ENCODE results near the gene CYSRT1.
"Not testable (repeated sequence)": the region's sequence is repeated elsewhere in the genome, so short reads cannot be mapped to it uniquely, and the experiment has no call there.

The CYSRT1 gene

DNA sequence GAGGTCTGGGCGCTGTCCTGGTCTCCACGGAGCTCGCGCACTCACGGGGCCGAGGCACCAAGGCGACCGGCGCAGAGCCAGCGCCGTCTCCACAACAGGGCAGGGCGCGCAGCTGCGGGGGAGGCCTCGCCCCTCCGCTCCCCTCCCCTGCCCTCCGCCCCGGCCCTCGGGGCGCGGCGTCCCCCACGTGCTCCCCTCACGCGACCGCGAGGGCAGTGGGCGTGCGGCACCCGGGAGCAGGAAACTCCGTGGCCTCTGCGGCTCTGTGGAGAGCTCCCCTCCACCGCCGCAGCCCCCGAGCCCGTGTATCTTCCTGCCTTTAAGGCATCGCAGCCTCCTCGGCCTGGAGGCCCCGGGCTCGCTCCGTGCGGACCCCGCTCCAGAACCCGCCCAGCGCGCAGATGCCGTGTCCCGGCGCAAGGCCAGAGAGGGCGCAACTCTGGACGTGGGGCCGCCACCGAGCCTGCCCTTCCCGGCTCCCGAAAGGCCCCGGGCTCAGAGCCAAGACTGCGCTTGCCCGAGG is 15.4 kb downstream of the CYSRT1 start:
- no peak for DNase-seq

DNA sequence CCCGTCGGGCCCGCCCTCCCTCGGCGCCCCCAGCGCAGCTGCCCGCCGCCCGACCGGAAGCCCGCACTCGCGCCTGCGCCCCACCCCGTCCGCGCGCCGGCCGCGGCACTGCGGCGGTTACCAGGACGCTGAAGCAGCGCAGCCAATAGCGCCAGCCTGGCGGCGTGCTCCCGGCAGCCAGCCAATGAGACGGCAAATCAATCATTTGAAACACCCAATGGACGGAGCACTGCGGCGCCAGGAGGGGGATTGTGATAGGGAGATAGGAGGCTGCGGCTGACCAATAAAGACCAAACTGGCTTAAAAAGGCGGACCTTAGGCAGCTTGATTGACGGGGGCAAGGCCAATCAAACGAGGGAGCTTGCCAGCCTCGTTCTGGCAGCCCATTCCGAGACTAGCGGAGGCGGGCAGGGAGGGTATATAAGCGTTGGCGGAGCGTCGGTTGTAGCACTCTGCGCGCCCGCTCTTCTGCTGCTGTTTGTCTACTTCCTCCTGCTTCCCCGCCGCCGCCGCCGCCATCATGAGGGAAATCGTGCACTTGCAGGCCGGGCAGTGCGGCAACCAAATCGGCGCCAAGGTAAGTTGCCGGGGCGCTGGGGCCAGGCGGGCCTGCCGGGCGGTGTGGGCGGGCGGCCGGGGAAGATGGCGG is 16.0 kb downstream of the CYSRT1 start, which contains the start of gene TUBB4B:
TUBB4B (plus strand) TSS at position 447 of the 649 bp plus-strand sequence; CDS start at position 521, 74 bp downstream.
- no peak for DNase-seq

GRCh38 chr9:137241490-137242268 is 16.7 kb downstream of the CYSRT1 start:
- DNase-seq = no peak

- DNase-seq = no peak
Measured at GRCh38 chr9:137242269-137243203, 17.6 kb downstream of the CYSRT1 start.

DNA sequence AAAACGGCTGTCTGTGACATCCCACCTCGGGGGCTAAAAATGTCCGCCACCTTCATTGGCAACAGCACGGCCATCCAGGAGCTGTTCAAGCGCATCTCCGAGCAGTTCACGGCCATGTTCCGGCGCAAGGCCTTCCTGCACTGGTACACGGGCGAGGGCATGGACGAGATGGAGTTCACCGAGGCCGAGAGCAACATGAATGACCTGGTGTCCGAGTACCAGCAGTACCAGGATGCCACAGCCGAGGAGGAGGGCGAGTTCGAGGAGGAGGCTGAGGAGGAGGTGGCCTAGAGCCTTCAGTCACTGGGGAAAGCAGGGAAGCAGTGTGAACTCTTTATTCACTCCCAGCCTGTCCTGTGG is 18.3 kb downstream of the CYSRT1 start:
- DNase-seq = not testable (repeated sequence)

- DNase-seq = no peak
Measured at GRCh38 chr9:137243626-137244485, 18.9 kb downstream of the CYSRT1 start.

DNA sequence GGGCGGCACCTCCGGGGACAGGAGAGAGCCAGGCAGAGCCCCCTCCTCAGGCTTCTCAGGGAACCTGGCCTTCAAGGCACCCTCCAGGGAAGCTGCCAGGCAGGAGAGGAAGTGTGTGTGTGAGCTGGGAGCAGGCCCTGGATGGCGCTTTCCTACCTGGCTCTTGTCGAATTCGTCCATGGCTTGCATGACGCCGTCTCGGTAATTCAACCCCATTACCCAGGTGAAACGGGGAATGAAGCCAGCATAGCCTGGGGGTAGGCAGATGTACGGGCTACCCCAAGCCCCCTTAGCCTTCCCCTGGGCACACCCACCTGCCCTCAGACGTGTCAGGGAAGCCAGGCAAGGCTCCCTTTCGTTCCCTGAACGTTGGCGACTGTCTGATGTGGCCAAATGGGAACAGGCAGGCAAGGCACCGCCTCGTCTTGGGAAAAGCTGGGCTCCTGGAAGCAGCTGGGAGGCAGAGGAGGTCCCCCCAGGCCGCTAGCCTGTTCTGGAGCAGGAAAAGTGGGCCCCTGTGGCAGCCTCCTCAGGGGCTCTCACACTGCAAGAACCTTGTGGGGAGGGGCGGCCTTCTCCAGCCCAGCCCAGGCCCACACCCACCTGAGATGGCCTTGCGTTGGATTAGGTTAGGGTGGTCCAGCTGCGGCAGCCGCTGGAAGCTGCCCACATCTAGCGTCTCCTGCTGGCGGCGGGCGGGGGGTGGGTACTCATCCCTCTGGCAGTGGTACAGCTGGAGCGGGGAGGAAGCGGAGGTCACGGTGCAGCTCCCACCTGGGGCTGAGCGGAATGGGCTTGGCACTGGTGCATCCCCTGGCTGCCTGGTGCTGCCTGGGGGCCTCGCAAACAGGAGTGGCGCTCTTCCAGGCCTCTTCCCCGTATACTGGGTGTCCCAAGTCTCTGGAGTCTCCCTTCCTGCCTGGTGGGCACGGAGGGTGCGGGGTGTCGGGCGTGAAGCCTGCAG is 19.8 kb downstream of the CYSRT1 start:
- no peak for DNase-seq

- DNase-seq = no peak
Measured at GRCh38 chr9:137245450-137246421, 20.8 kb downstream of the CYSRT1 start.

- no peak for DNase-seq
Measured at GRCh38 chr9:137247135-137247915, 22.4 kb downstream of the CYSRT1 start.

DNA sequence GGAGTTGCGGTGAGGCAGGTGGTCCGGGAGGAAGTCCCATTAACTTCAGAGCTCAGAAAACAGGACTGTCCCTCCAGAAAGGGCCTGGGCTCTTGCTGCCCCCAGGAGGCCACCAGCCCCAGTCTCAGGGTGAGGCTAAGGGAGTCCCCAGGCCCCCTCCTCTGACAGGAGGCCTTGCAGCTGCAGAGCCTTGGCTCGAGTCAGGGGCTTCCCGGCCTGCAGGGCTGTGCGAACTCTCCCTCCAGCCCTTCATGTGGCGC is 22.9 kb downstream of the CYSRT1 start:
- DNase-seq = no peak

DNA sequence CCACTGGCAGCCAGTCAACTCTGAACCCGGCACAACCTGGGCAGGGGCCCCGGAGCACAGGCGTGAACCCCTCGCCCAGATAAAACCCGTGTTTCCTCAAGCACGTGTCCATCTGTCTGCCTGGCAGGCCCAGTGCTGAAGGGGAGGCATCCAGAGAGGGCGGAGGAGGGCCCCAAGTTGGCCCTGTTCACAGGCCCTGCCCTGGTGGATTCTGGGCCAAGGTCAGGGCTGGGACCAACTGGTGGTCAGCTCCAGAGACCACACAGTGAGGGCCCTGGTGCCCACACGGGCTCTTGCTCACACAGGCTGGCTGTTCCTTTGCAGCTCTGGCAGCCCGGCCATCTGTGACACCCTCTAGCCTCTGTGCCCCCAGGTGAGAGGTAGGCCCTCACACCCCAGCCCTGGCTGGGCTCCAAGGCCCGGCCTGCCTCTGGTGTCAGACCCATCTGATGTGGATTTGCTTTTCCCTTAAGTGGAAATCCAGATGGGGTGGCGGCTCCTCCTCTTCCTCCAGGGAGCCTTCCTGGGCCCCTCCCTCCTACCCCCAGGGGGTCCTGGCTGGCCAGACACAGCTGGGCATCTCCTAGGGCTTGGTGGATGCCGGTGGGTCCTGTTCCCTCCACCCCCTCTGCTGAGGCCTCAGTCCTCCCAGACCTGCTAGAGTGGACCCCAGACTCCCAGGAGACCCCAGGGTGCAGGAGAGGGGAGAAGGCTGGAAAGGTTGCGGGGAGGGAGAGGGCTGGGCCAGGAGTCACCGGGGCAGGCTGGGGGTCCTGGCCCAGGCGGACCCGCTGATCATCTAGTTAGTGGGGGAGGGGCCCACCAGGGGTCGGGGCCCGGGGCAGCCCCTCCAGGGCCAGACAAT is 25.6 kb downstream of the CYSRT1 start:
- DNase-seq = no peak

DNA sequence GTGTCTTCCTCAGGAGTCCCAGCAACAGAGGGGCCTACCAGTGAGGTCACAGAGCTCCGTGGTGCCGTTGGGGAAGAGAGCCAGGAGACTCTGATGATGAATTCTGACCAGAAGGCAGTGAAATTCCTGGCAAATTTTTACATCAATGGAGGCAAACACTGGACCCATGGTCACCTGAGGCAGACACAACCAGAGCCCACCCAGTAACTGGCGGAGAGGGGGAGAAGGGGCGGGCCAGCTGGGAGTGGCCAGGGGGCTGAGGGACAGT is 26.2 kb downstream of the CYSRT1 start, which contains the start of gene STPG3:
STPG3 (plus strand) TSS at position 93 of the 268 bp plus-strand sequence; CDS start at position 94, 1 bp downstream.
- DNase-seq = no peak

GRCh38 chr9:137251490-137252268 is 26.7 kb downstream of the CYSRT1 start:
- DNase-seq = no peak

DNA sequence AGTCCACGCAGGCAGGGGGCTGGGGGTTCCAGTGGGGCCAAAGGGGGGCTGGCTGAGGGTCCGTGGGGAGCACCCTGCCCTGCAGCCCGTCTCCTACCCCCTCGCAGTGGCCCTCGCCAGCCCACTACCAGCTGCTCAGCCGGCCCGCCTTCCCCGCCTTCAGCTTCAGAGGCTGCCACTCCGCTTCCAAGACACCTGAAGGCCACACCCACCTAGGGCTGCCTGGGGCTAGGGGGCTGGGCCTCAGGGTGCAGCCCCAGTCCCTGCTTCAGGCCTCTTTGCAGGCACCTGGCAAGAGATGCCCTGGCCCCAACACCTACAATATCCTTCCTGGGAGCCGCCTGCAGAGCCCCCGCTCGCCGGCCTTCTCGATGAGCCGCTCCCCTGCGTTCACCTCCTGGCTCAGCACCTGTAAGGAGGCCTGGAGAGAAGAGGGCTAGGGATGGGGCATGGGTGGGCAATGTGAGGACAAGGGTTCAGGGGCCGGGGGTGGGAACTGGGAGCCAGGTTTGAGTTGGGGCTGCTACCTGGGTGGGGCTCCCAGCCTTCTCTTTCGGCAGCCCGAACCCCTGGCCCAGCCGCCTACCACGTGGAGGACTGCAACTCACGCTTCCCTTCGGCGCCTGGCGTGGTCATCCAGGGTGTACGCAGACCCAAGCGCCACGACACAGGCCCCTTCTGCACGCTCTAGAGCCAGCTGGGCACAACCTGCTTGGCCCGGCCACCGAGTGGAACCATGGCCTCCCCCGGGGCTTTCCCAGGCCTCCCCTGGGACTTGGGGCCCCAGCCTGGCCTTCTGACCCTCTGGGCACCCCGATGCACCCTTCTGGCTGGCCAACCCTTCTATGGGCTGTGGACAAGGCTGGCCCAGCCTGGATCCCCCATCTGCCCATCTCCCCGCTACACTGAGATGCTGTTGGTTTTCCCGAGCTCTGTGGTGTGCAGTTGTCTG is 27.9 kb downstream of the CYSRT1 start:
- no peak for DNase-seq

GRCh38 chr9:137253717-137254623 is 29.0 kb downstream of the CYSRT1 start:
- no peak for DNase-seq
